Mesenchymal stem cell (in vitro differentiated cells and primary cell): ENCODE measurements around the gene C19orf25.

Experiments
- DNase-seq: peaks from one replicate; pipeline ENCODE4 v3.0.0-alpha.2; 2013
- H2AFZ ChIP-seq: one replicate; pipeline ENCODE4 v1.6.1; 2013; ENCODE audit warnings: low read depth, mild to moderate bottlenecking, control low read depth, inconsistent platforms, low read length, moderate library complexity
- H2AK5ac ChIP-seq: 2 replicates; pipeline ENCODE4 v1.6.1; 2013; ENCODE audit warnings: low read length, moderate library complexity, mild to moderate bottlenecking, inconsistent platforms; ENCODE audit not compliant: severe bottlenecking
- H2BK120ac ChIP-seq: one replicate; pipeline ENCODE4 v1.6.1; 2013; ENCODE audit warnings: low read depth, mild to moderate bottlenecking, inconsistent platforms, low read length, moderate library complexity
- H2BK12ac ChIP-seq, 2 experiments: one replicate each; pipeline ENCODE4 v1.6.1; 2013; ENCODE audit warnings: inconsistent platforms in 2 of 2, low read length in 2 of 2, mild to moderate bottlenecking in 2 of 2, moderate library complexity in 2 of 2, control low read depth in 1 of 2
- H2BK15ac ChIP-seq: one replicate; pipeline ENCODE4 v1.6.1; 2013; ENCODE audit warnings: mild to moderate bottlenecking, low read depth, inconsistent platforms; ENCODE audit not compliant: poor library complexity, severe bottlenecking
- H2BK5ac ChIP-seq: 2 replicates; pipeline ENCODE4 v1.6.1; 2013; ENCODE audit warnings: low read depth, mild to moderate bottlenecking, low read length, control low read depth, inconsistent platforms; ENCODE audit not compliant: poor library complexity, severe bottlenecking
- H3K14ac ChIP-seq, 2 experiments: one replicate each; pipeline ENCODE4 v1.6.1; 2013; ENCODE audit warnings: inconsistent platforms in 2 of 2, low read length in 2 of 2, control low read depth in 1 of 2, mild to moderate bottlenecking in 1 of 2, moderate library complexity in 1 of 2
- H3K18ac ChIP-seq, 2 experiments: one replicate each; pipeline ENCODE4 v1.6.1; 2013; ENCODE audit warnings: inconsistent platforms in 2 of 2, low read length in 2 of 2, control low read depth in 1 of 2, low read depth in 1 of 2, mild to moderate bottlenecking in 1 of 2
- H3K23ac ChIP-seq, 2 experiments: one replicate each; pipeline ENCODE4 v1.6.1; 2013; ENCODE audit warnings: inconsistent platforms in 2 of 2, low read length in 2 of 2, mild to moderate bottlenecking in 2 of 2, moderate library complexity in 2 of 2, control low read depth in 1 of 2
- H3K27ac ChIP-seq: 2 replicates; pipeline ENCODE4 v1.5.1; 2013; ENCODE audit warnings: mild to moderate bottlenecking, moderate library complexity, low read length, control low read depth, inconsistent platforms; ENCODE audit not compliant: poor library complexity, severe bottlenecking
- H3K27me3 ChIP-seq, 2 experiments: 2 replicates each; pipeline versions ENCODE4 v1.6.1 to v1.7.0; 2013; ENCODE audit warnings: low read length in 2 of 2, mild to moderate bottlenecking in 2 of 2, moderate library complexity in 2 of 2, control low read depth in 1 of 2, inconsistent platforms in 1 of 2; ENCODE audit not compliant: control insufficient read depth in 1 of 2, insufficient read depth in 1 of 2
- H3K36me3 ChIP-seq, 2 experiments: 2 replicates each; pipeline versions ENCODE4 v1.6.1 to v1.7.0; 2013; ENCODE audit warnings: low read length in 2 of 2, control low read depth in 1 of 2, inconsistent platforms in 1 of 2, low read depth in 1 of 2, mild to moderate bottlenecking in 1 of 2; ENCODE audit not compliant: insufficient read depth in 2 of 2, control insufficient read depth in 1 of 2
- H3K4ac ChIP-seq, 2 experiments: one replicate each; pipeline ENCODE4 v1.6.1; 2013; ENCODE audit warnings: inconsistent platforms in 2 of 2, low read length in 2 of 2, mild to moderate bottlenecking in 2 of 2, moderate library complexity in 2 of 2, control low read depth in 1 of 2, low read depth in 1 of 2
- H3K4me1 ChIP-seq: 2 replicates; pipeline ENCODE4 v1.6.1; 2013; ENCODE audit warnings: low read depth, low read length, control low read depth; ENCODE audit not compliant: control insufficient read depth, insufficient read depth
- H3K4me2 ChIP-seq: 2 replicates; pipeline ENCODE4 v1.6.1; 2013; ENCODE audit warnings: low read length, mild to moderate bottlenecking, inconsistent platforms; ENCODE audit not compliant: poor library complexity, severe bottlenecking
- H3K4me3 ChIP-seq, 2 experiments: 2 replicates each; pipeline versions ENCODE4 v1.5.1 to v1.7.0; 2013; ENCODE audit warnings: low read length in 2 of 2, mild to moderate bottlenecking in 2 of 2, control low read depth in 1 of 2, low read depth in 1 of 2; ENCODE audit not compliant: insufficient read depth in 1 of 2
- H3K79me1 ChIP-seq: replicated peaks from 2 replicates; pipeline ENCODE4 v1.6.1; 2013; ENCODE audit warnings: mild to moderate bottlenecking, control low read depth, low read length, inconsistent platforms; ENCODE audit not compliant: poor library complexity, severe bottlenecking
- H3K9ac ChIP-seq: 2 replicates; pipeline ENCODE4 v1.7.0; 2013; ENCODE audit warnings: mild to moderate bottlenecking, low read length, moderate library complexity
- H3K9me3 ChIP-seq: 2 replicates; pipeline ENCODE4 v1.7.0; 2013; ENCODE audit warnings: mild to moderate bottlenecking, low read length; ENCODE audit not compliant: control insufficient read depth
- H4K8ac ChIP-seq: one replicate; pipeline ENCODE4 v1.6.1; 2013; ENCODE audit warnings: inconsistent platforms, mild to moderate bottlenecking, low read length, moderate library complexity
- H4K91ac ChIP-seq: one replicate; pipeline ENCODE4 v1.6.1; 2013; ENCODE audit warnings: mild to moderate bottlenecking, low read length, inconsistent platforms
- WGBS: methylation state at CpG from one replicate; pipeline ENCODE4 v1.1.7; 2013; ENCODE audit warnings: mixed read lengths; 5-methylcytosine and 5-hydroxymethylcytosine counted together

C19orf25 gene

DNA sequence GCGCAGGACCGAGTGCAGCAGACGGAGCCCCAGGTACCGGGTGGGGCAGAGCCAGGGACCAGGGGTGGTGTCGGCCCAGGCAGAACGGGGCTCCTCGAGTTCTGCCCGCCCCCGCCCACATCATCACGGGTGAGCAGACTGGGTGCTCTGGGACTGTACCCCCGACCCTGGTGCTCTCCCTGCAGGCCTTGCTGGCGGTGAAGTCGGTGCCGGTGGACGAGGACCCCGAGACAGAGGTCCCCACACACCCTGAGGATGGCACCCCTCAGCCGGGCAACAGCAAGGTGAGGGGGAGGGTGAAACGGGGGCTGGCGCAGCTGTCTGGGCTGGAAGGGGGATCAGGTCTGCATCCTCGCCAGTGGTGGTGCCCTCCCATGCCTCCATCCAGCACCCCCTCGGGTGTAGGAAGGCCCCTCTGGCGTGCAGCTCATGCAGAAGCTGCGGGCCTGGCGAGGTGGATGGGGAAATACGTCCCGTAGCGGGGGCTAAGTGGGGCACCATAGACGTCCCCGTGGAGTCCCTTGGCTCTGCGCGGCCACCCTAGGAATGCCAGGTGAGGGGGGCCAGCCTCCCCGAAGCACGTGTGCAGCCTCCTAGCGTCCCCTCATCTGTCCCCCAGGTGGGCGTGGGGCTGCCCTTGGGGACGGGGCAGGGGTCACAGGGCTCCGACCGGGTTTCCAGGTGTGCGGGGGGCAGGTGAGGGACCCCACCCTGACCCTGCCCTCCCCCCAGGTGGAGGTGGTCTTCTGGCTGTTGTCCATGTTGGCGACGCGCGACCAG lies 22.7 kb downstream of the C19orf25 start:
- Histone ChIP-seq H2BK15ac (no peak overlapping the region), H3K4me1 (peaks cover 11% of the 10 kb centered on the region), H4K91ac (no peak overlapping the region), H3K9ac (no peak overlapping the region), H3K4me3 (no peak overlapping the region), H2BK12ac (no peak overlapping the region), H3K27me3 (peaks cover 47 to 71% of the 10 kb centered on the region in 2 experiments), H3K23ac (no peak overlapping the region), H3K18ac (no peak overlapping the region), H3K4ac (no peak overlapping the region), H3K9me3 (no peaks in the 10 kb centered on the region), H4K8ac (no peak overlapping the region), H2AFZ (no peak overlapping the region), H2BK120ac (no peak overlapping the region), H3K4me2 (no peak overlapping the region), H3K36me3 (peaks cover 0 to 20% of the 10 kb centered on the region in 2 experiments), H3K27ac (no peak overlapping the region), H2AK5ac (no peak overlapping the region), H3K14ac (no peak overlapping the region), H2BK5ac (no peak overlapping the region), H3K79me1 (no peaks in the 10 kb centered on the region)
- no peak for DNase-seq
- 79% methylated on average over 40 of the region's 43 CpGs for WGBS

DNA sequence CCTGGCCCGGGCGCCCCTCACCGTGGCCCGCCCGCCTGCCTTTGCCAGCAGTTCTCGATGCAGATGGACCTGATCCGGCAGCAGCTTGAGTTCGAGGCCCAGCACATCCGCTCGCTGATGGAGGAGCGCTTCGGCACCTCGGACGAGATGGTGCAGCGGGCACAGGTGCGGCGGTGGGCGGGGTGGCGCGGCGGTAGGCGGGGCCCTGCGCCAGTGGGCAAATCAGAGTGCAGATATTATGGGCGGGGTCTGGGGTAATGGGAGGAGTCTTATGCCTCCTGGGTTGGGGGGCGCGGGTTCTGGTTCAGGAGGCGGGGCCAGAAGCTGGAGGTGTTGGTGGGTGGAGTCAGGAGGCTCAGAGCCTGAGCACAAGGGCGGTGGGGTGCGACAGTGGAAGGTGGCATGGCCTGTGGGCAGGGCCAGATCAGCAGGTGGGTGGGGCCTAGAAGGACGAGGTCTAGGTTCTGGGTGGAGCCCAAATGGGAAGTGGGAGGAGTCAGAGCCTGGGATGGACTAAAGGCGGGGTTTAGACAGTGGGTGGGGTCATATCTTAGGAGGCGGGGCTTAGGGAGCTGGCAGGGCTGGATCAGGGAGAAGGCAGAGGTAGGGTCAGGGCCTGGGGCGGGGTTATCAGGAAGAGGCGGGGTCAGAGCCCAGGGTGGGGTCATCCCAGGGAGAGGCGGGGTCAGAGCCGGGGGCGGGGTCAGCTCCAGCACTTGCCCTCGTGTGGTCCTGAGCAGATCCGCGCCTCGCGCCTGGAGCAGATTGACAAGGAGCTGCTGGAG lies 23.5 kb downstream of the C19orf25 start:
- no peak overlapping the region for H2BK15ac ChIP-seq
- WGBS, result 31% methylated on average over 42 of the region's 42 CpGs
- DNase-seq, result peak; percentile 54
- H3K36me3 ChIP-seq, result peaks cover 0 to 12% of the 10 kb centered on the region in 2 experiments
- no peak overlapping the region for H3K4me2 ChIP-seq
- H4K91ac ChIP-seq, result no peak overlapping the region
- H2BK12ac ChIP-seq, result no peak overlapping the region
- H3K4ac ChIP-seq, result no peak overlapping the region
- H3K14ac ChIP-seq, result no peak overlapping the region
- no peaks in the 10 kb centered on the region for H3K9me3 ChIP-seq
- no peaks in the 10 kb centered on the region for H3K79me1 ChIP-seq
- H2AFZ ChIP-seq, result no peak overlapping the region
- no peak overlapping the region for H4K8ac ChIP-seq
- H3K27ac ChIP-seq, result no peak overlapping the region
- no peak overlapping the region for H3K9ac ChIP-seq
- peaks cover 55 to 79% of the 10 kb centered on the region in 2 experiments for H3K27me3 ChIP-seq
- H2AK5ac ChIP-seq, result no peak overlapping the region
- H2BK120ac ChIP-seq, result no peak overlapping the region
- H3K23ac ChIP-seq, result no peak overlapping the region
- H3K4me1 ChIP-seq, result peaks cover 13% of the 10 kb centered on the region
- H3K18ac ChIP-seq, result no peak overlapping the region
- H3K4me3 ChIP-seq, result no peak overlapping the region
- H2BK5ac ChIP-seq, result no peak overlapping the region

DNA sequence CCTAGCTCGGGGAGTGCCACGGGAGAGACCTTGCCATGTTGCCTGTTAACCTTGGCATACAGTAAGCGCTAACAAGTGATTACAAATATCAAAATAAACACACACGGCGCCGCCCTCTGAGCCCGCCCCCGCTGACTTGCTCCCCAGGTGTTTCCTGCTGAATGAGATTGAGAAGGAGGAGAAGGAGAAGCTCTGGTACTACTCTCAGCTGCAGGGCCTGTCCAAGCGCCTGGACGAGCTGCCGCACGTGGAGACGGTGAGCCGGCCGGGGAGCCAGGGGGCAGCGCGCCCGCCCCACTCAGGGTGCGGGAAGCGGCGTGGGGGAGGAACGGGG lies 24.0 kb downstream of the C19orf25 start:
- no peak overlapping the region for H2BK5ac ChIP-seq
- H3K4me1 ChIP-seq, result peaks cover 13% of the 10 kb centered on the region
- no peak overlapping the region for H3K14ac ChIP-seq
- H2BK12ac ChIP-seq, result no peak overlapping the region
- peaks cover 0 to 6% of the 10 kb centered on the region in 2 experiments for H3K36me3 ChIP-seq
- peaks cover 60 to 85% of the 10 kb centered on the region in 2 experiments for H3K27me3 ChIP-seq
- no peak overlapping the region for H3K4me3 ChIP-seq
- no peak overlapping the region for H3K4ac ChIP-seq
- no peaks in the 10 kb centered on the region for H3K79me1 ChIP-seq
- no peak overlapping the region for H3K18ac ChIP-seq
- no peak overlapping the region for H3K27ac ChIP-seq
- H2BK120ac ChIP-seq, result no peak overlapping the region
- WGBS, result 50% methylated on average over 20 of the region's 22 CpGs
- H3K9me3 ChIP-seq, result no peaks in the 10 kb centered on the region
- H3K4me2 ChIP-seq, result no peak overlapping the region
- H3K23ac ChIP-seq, result no peak overlapping the region
- no peak overlapping the region for H2BK15ac ChIP-seq
- no peak for DNase-seq
- no peak overlapping the region for H2AK5ac ChIP-seq
- no peak overlapping the region for H4K91ac ChIP-seq
- no peak overlapping the region for H3K9ac ChIP-seq
- no peak overlapping the region for H4K8ac ChIP-seq
- H2AFZ ChIP-seq, result no peak overlapping the region
